ENCODE results near the gene ASTN1.

GRCh38 chr1:177011508-177011907, 153.0 kb downstream of the ASTN1 start:
- TF ChIP-seq POLR2AphosphoS5 (IDR thresholded peaks at IDR 0.05) (no peak), POLR2A (IDR thresholded peaks at IDR 0.05) (no peak)
